GM23248 (cell line): ENCODE measurements around the gene GGCT. TPM values are rescaled to one million over a fixed set of nuclear protein-coding genes. Genes with fewer than 3 reads are reported as not detected.
"Not testable (repeated sequence)": the region's sequence is repeated elsewhere in the genome, so short reads cannot be mapped to it uniquely, and the experiment has no call there.

Source experiments
- DNase-seq: peaks from one replicate; pipeline ENCODE4 v3.0.0-alpha.2; 2015
- H2AFZ ChIP-seq: fragments of 200-600 bp; sonication (generic); 2 replicates; pipeline ENCODE4 v1.6.1; 2016; ENCODE audit warnings: antibody characterized with exemption
- H3F3A ChIP-seq: fragments of 200-600 bp; sonication (generic); 2 replicates; pipeline ENCODE4 v1.6.1; 2016; ENCODE audit warnings: mild to moderate bottlenecking, antibody characterized with exemption, mixed run types; ENCODE audit not compliant: insufficient read depth
- H3K27ac ChIP-seq: fragments of 200-600 bp; sonication (generic); 2 replicates; pipeline ENCODE4 v1.5.1; 2016; ENCODE audit warnings: mild to moderate bottlenecking
- H3K27me3 ChIP-seq: fragments of 200-600 bp; sonication (generic); replicated peaks from 2 replicates; pipeline ENCODE4 v1.6.1; 2016; ENCODE audit warnings: mild to moderate bottlenecking; ENCODE audit not compliant: insufficient read depth
- H3K36me3 ChIP-seq: fragments of 200-600 bp; sonication (generic); 2 replicates; pipeline ENCODE4 v1.6.1; 2016; ENCODE audit warnings: low read depth, mild to moderate bottlenecking
- H3K4me1 ChIP-seq: fragments of 200-600 bp; sonication (generic); 2 replicates; pipeline ENCODE4 v1.6.1; 2016; ENCODE audit warnings: mild to moderate bottlenecking; ENCODE audit not compliant: insufficient read depth
- H3K4me2 ChIP-seq: fragments of 200-600 bp; sonication (generic); one replicate; pipeline ENCODE4 v1.6.1; 2016; ENCODE audit warnings: mild to moderate bottlenecking; ENCODE audit not compliant: unreplicated experiment
- H3K4me3 ChIP-seq: fragments of 200-600 bp; sonication (generic); 2 replicates; pipeline ENCODE4 v1.5.1; 2016; ENCODE audit warnings: mild to moderate bottlenecking
- H3K79me2 ChIP-seq: fragments of 200-600 bp; sonication (generic); 2 replicates; pipeline ENCODE4 v1.6.1; 2016; ENCODE audit warnings: mild to moderate bottlenecking; ENCODE audit not compliant: insufficient read depth
- H3K9ac ChIP-seq: fragments of 200-600 bp; sonication (generic); 2 replicates; pipeline ENCODE4 v1.6.1; 2016; ENCODE audit warnings: mild to moderate bottlenecking
- H3K9me2 ChIP-seq: fragments of 200-600 bp; sonication (generic); 2 replicates; pipeline ENCODE4 v1.6.1; 2016; ENCODE audit warnings: mixed run types, mild to moderate bottlenecking, moderate library complexity; ENCODE audit not compliant: insufficient read depth
- H3K9me3 ChIP-seq: fragments of 200-600 bp; sonication (generic); one replicate; pipeline ENCODE4 v1.6.1; 2017; ENCODE audit warnings: low read depth
- H4K20me1 ChIP-seq: fragments of 200-600 bp; sonication (generic); 2 replicates; pipeline ENCODE4 v1.6.0; 2016; ENCODE audit not compliant: insufficient read depth
- EZH2 ChIP-seq: fragments of 200-600 bp; sonication (generic); IDR thresholded peaks from 2 replicates; pipeline ENCODE4 v1.6.1; 2018; ENCODE audit warnings: antibody characterized with exemption, mild to moderate bottlenecking; ENCODE audit not compliant: insufficient read depth, poor library complexity, severe bottlenecking
- EZH2phosphoT487 ChIP-seq: fragments of 200-600 bp; sonication (generic); IDR thresholded peaks from 2 replicates; pipeline ENCODE4 v1.6.1; 2018; ENCODE audit warnings: antibody characterized with exemption, moderate library complexity, mild to moderate bottlenecking, low read depth; ENCODE audit not compliant: insufficient read depth
- WGBS, 2 experiments: methylation state at CpG; one replicate each; pipeline ENCODE4 v1.1.6; 2015 to 2017; ENCODE audit warnings: low lambda C conversion rate in 2 of 2, low coverage in 1 of 2; ENCODE audit errors: missing lambda C conversion rate in 2 of 2; 5-methylcytosine and 5-hydroxymethylcytosine counted together
- in situ Hi-C: fragments of 300-500 bp; cut with MboI; formaldehyde crosslinking; loops from 2 replicates; pipeline ENCODE4 v1.15.0; 2020
- polyA plus RNA-seq: library from polyadenylated mRNA; unstranded; fragments of >200 nt; fragmentation: Nextera tagmentation; extraction: Ambion mirVana; gene quantifications from 2 replicates; pipeline ENCODE4 v1.2.1, GENCODE V29; 2016
- total RNA-seq: library from RNA; depleted of rRNA; stranded (reverse); fragments of >200 nt; shearing (Covaris generic); gene quantifications from 2 replicates; pipeline ENCODE4 v1.2.3, GENCODE V29; 2014

GGCT gene
- total and polyA plus RNA-seq, 2 experiments from 2014 or later, result 31.3 to 47.9 TPM

DNA sequence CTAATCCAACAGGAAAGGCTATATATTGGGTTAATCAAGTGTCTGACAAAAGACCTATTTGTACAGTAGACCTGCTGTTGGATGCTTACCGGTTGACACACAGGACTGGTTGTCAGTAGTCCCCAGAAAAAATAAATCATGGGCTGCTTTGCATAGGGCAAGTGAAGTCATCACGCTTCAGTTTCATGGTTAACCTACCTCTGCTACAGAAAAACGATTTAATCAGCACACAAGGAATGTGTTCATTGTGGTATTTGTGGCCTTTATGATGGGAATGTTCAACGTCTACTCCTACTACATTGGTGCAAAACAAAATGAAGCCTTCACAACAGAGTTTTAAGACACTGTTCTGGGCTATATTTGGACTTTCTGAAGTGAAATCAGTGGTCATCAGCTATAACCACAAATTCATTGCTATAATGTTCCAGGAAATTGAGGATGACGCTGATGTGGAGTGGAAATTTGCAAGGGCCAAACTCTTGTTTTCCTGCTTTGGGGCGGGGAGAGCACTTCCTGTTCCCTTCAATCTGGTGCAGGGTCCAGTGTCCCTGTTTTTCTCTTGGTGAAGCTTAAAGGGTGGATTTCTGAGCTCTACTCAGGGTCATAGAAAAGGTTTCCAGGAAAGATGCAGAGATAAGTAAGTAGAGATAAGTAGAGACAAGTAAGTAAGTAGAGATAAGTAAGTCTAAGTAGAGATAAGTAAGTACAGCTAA is 39.3 kb upstream of the GGCT start:
- H3K79me2 ChIP-seq, result no peaks in the 10 kb centered on the region
- no peak overlapping the region for H3K4me2 ChIP-seq
- in situ Hi-C loops, result no loop called here
- H3F3A ChIP-seq, result no peaks in the 10 kb centered on the region
- no peaks in the 10 kb centered on the region for H3K36me3 ChIP-seq
- H3K9me2 ChIP-seq, result no peaks in the 10 kb centered on the region
- H3K4me3 ChIP-seq, result no peak overlapping the region
- no peak overlapping the region for H3K27ac ChIP-seq
- H2AFZ ChIP-seq, result no peak overlapping the region
- H4K20me1 ChIP-seq, result no peaks in the 10 kb centered on the region
- 60% methylated on average over 6 of the region's 6 CpGs for WGBS, 2 experiments
- no peaks in the 10 kb centered on the region for H3K4me1 ChIP-seq
- no peak overlapping the region for H3K9ac ChIP-seq
- TF ChIP-seq EZH2phosphoT487 (no peak), EZH2 (no peak)
- no peaks in the 10 kb centered on the region for H3K9me3 ChIP-seq
- DNase-seq, result no peak
- no peaks in the 10 kb centered on the region for H3K27me3 ChIP-seq

DNA sequence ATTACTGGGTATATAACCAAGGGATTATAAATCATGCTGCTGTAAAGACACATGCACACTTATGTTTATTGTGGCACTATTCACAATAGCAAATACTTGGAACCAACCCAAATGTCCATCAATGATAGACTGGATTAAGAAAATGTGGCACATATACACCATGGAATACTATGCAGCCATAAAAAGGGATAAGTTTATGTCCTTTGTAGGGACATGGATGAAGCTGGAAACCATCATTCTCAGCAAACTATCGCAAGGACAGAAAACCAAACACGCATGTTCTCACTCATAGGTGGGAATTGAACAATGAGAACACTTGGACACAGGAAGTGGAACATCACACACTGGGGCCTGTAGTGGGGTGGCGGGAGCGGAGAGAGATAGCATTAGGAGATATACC is 38.5 kb upstream of the GGCT start:
- H3K27me3 ChIP-seq, in situ Hi-C loops, H3K4me2 ChIP-seq, H3K9ac ChIP-seq, H3K9me2 ChIP-seq, H3K27ac ChIP-seq, H3K4me1 ChIP-seq, H2AFZ ChIP-seq, DNase-seq, H3F3A ChIP-seq, H4K20me1 ChIP-seq, H3K36me3 ChIP-seq, H3K4me3 ChIP-seq, H3K79me2 ChIP-seq, H3K9me3 ChIP-seq: not testable (repeated sequence)
- WGBS, 2 experiments, result 95 to 100% methylated on average over 4 of the region's 4 CpGs

GRCh38 chr7:30533886-30534285 is 29.3 kb upstream of the GGCT start:
- Histone ChIP-seq H3K27me3 (no peaks in the 10 kb centered on the region), H3K79me2 (no peaks in the 10 kb centered on the region), H3K36me3 (no peaks in the 10 kb centered on the region), H3K4me1 (no peaks in the 10 kb centered on the region), H3K27ac (no peak overlapping the region), H3K4me3 (no peak overlapping the region), H3F3A (no peaks in the 10 kb centered on the region), H2AFZ (no peak overlapping the region), H3K9me2 (no peaks in the 10 kb centered on the region), H3K9me3 (no peaks in the 10 kb centered on the region), H3K9ac (no peak overlapping the region), H3K4me2 (no peak overlapping the region), H4K20me1 (no peaks in the 10 kb centered on the region)
- DNase-seq, result no peak
- WGBS, 2 experiments, result 80 to 82% methylated on average over 5 of the region's 5 CpGs
- in situ Hi-C loops, result no loop called here
- TF ChIP-seq EZH2phosphoT487 (no peak), EZH2 (no peak)

GRCh38 chr7:30531286-30531685 is 26.7 kb upstream of the GGCT start:
- WGBS, 2 experiments, result 69 to 85% methylated on average over 3 of the region's 3 CpGs
- H3K27me3 ChIP-seq, result no peaks in the 10 kb centered on the region
- peak; percentile 12 for DNase-seq
- no peaks in the 10 kb centered on the region for H3K9me3 ChIP-seq
- no peak overlapping the region for H3K9ac ChIP-seq
- H3K4me2 ChIP-seq, result no peak overlapping the region
- H2AFZ ChIP-seq, result no peak overlapping the region
- no peaks in the 10 kb centered on the region for H3K4me1 ChIP-seq
- no peaks in the 10 kb centered on the region for H3K36me3 ChIP-seq
- no peak overlapping the region for H3K27ac ChIP-seq
- in situ Hi-C loops, result no loop called here
- H3K9me2 ChIP-seq, result no peaks in the 10 kb centered on the region
- H3F3A ChIP-seq, result no peaks in the 10 kb centered on the region
- no peaks in the 10 kb centered on the region for H4K20me1 ChIP-seq
- H3K79me2 ChIP-seq, result no peaks in the 10 kb centered on the region
- TF ChIP-seq EZH2 (no peak), EZH2phosphoT487 (no peak)
- no peak overlapping the region for H3K4me3 ChIP-seq

DNA sequence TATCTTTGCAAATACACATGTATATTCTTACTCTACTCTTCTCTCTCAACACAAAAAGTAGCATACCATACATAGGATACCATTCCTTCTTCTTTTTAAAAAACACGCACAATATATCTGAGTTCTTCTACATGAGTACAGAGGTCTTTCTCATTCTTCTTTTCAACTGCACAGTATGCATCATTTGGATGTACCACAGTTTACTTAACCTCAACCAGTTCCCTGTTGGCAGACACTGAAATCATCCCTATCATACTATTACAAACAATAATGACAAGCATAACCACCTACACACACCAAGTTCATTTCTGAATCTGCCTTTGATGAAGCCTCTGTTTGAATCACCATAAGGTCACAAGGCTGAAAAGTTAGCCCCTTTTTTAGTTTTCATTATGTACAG is 25.7 kb upstream of the GGCT start:
- H2AFZ ChIP-seq, result no peak overlapping the region
- no peaks in the 10 kb centered on the region for H3K4me1 ChIP-seq
- in situ Hi-C loops, result no loop called here
- no peak overlapping the region for H3K9ac ChIP-seq
- TF ChIP-seq EZH2phosphoT487 (no peak), EZH2 (no peak)
- H3K9me3 ChIP-seq, result no peaks in the 10 kb centered on the region
- no peaks in the 10 kb centered on the region for H3K79me2 ChIP-seq
- H3K27ac ChIP-seq, result no peak overlapping the region
- DNase-seq, result no peak
- H3F3A ChIP-seq, result no peaks in the 10 kb centered on the region
- 88 to 100% methylated on average over 1 of the region's 1 CpG for WGBS, 2 experiments
- no peaks in the 10 kb centered on the region for H3K36me3 ChIP-seq
- H3K27me3 ChIP-seq, result no peaks in the 10 kb centered on the region
- H4K20me1 ChIP-seq, result no peaks in the 10 kb centered on the region
- no peak overlapping the region for H3K4me3 ChIP-seq
- H3K4me2 ChIP-seq, result no peak overlapping the region
- no peaks in the 10 kb centered on the region for H3K9me2 ChIP-seq
